Measurements from ENCODE around the gene THAP4. TPM values are rescaled to one million over a fixed set of nuclear protein-coding genes. Genes with fewer than 3 reads are reported as not detected.
A peak's percentile ranks its signal among the peaks of the same experiment; 100 is the strongest.

The THAP4 gene
- total RNA-seq, 2 donors from 2014 or later: 66.6 to 68.0 TPM

GRCh38 chr2:241559323-241560161 is 77.4 kb downstream of the THAP4 start:
- Histone ChIP-seq H3K27ac (peak overlapping the region; percentile 57), H3K9ac (ENCODE audit: low read depth in 2 of 2, low read length in 2 of 2) (peak overlapping the region; percentile 21 to 66), H3K4me3 (peak overlapping the region; percentile 71), H3K36me3 (no peaks in the 10 kb centered on the region), H3K9me3 (no peaks in the 10 kb centered on the region), H3K27me3 (peaks cover 10% of the 10 kb centered on the region), H3K4me1 (peaks cover 3% of the 10 kb centered on the region)
- DNase-seq: peak; percentile 41
- TF ChIP-seq CTCF (IDR thresholded peaks at IDR 0.05): no peak
- intact Hi-C loops (cut with DNase I): no loop called here

- Histone ChIP-seq H3K4me3 (peak within 1 kb of the TSS; percentile 71), H3K36me3 (no peaks in the 10 kb centered on the region), H3K9ac (ENCODE audit: low read depth in 2 of 2, low read length in 2 of 2) (peak within 1 kb of the TSS; percentile 49 to 66), H3K27ac (peak within 1 kb of the TSS; percentile 57), H3K27me3 (peaks cover 10% of the 10 kb centered on the region), H3K9me3 (no peaks in the 10 kb centered on the region), H3K4me1 (peaks cover 3% of the 10 kb centered on the region)
- TF ChIP-seq CTCF (IDR thresholded peaks at IDR 0.05): no peak
- peak; percentile 75 for DNase-seq
- intact Hi-C loops (cut with DNase I): no loop called here
These were observed 78.2 kb downstream of the THAP4 start, which contains the start of gene BOK for GRCh38 chr2:241558532-241559322. Gene BOK, plus strand, starts transcription at chr2:241558745. Its CDS starts 739 bp downstream, at chr2:241559484.

GRCh38 chr2:241556746-241557145 is 80.2 kb downstream of the THAP4 start:
- H3K27ac ChIP-seq: no peak overlapping the region
- H3K9me3 ChIP-seq: no peaks in the 10 kb centered on the region
- peaks cover 3% of the 10 kb centered on the region for H3K4me1 ChIP-seq
- intact Hi-C loops (cut with DNase I): no loop called here
- no peak overlapping the region for H3K4me3 ChIP-seq
- TF ChIP-seq CTCF (IDR thresholded peaks at IDR 0.05): no peak
- H3K36me3 ChIP-seq: no peaks in the 10 kb centered on the region
- H3K27me3 ChIP-seq: peaks cover 10% of the 10 kb centered on the region
- no peak overlapping the region for H3K9ac ChIP-seq (ENCODE audit: low read depth in 2 of 2, low read length in 2 of 2)
- DNase-seq: no peak

- Histone ChIP-seq H3K4me3 (no peak overlapping the region), H3K9ac (ENCODE audit: low read depth in 2 of 2, low read length in 2 of 2) (no peak overlapping the region), H3K9me3 (no peaks in the 10 kb centered on the region), H3K4me1 (peaks cover 3% of the 10 kb centered on the region), H3K36me3 (no peaks in the 10 kb centered on the region), H3K27me3 (peaks cover 10% of the 10 kb centered on the region), H3K27ac (no peak overlapping the region)
- TF ChIP-seq CTCF (IDR thresholded peaks at IDR 0.05): no peak
- no peak for DNase-seq
- intact Hi-C loops (cut with DNase I): no loop called here
These were observed 81.2 kb downstream of the THAP4 start for GRCh38 chr2:241555711-241556110.

DNA sequence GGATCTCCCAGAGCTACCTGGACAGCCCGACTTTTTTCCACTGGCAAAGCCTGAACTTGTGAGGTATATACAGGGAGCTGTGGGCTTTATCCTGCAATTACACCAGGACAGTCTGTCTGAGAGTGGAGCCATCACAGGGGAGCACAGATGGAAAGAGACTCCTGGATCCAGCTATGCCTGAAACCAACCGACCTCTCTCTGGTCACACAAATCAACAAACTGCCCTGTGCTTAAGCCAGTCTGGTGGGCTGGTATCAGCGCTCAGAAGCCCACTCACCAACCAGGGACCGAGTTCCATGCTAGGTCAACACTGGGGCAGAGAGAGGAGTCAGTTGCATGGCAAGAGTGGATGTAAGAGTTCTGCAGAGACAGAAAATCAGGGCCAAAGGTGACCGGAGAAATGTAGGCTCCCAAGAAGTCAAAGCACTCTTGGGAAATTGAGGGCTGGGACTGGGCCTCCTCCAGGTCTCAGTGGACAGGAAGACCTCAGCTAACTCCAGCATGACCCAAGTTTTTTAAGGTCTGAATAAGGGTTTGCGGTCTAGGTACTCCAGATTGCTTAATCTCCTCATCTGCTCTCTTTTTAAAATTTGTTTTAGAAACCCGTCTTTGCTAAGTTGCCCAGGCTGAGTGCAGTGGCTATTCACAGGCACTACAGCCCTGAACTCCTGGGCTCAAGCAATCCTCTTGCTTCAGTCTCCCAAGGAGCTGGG is 82.2 kb downstream of the THAP4 start:
- DNase-seq: no peak
- Histone ChIP-seq H3K27ac (no peak overlapping the region), H3K27me3 (peaks cover 11% of the 10 kb centered on the region), H3K4me1 (peaks cover 3% of the 10 kb centered on the region), H3K36me3 (no peaks in the 10 kb centered on the region), H3K9ac (ENCODE audit: low read depth in 2 of 2, low read length in 2 of 2) (no peak overlapping the region), H3K4me3 (no peak overlapping the region), H3K9me3 (no peaks in the 10 kb centered on the region)
- TF ChIP-seq CTCF (IDR thresholded peaks at IDR 0.05): no peak
- intact Hi-C loops (cut with DNase I): no loop called here
